Amniotic stem cell (primary cell): ENCODE results near the gene TNFSF15.

Experiments used
- DNase-seq: peaks from one replicate; lab custom pipeline; 2025; lab: John Stamatoyannopoulos, UW

The TNFSF15 gene

GRCh38 chr9:114805670-114806525 lies at the start of gene TNFSF15:
Gene TNFSF15, minus strand, starts transcription at chr9:114806039. Its CDS starts 27 bp downstream, at chr9:114806012.
- no peak for DNase-seq

GRCh38 chr9:114855488-114855887 lies 49.6 kb upstream of the TNFSF15 start:
- DNase-seq, result no peak

- no peak for DNase-seq
Measured at GRCh38 chr9:114854736-114855355, 49.0 kb upstream of the TNFSF15 start.

GRCh38 chr9:114853071-114853855 lies 47.4 kb upstream of the TNFSF15 start:
- no peak for DNase-seq

DNA sequence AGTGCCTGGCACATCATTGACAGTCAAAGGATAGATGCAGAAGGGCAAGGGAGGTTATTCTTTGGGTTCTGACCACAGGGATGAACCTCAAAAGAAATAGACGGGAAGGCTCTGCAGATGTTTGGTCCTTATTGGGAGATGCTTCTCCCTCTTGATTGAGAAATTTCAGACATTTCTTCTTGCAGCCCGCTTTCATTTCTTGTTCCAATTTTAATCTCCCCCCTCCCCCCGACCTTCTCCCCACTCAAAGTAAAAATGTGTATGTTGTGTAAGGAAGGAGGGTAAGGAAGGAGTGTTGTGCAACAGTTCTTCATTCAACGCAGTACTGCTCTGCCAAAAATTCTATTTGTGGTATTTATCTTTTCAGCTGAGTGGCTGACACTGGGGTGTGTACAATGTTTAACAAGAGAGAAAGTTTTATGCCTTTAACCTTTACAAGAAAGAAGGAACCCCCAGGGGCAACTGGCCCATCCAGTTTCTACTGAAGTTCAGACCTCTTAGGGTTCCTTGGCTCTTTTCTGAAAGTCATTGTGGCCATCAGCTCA lies 46.3 kb upstream of the TNFSF15 start:
- no peak for DNase-seq

DNA sequence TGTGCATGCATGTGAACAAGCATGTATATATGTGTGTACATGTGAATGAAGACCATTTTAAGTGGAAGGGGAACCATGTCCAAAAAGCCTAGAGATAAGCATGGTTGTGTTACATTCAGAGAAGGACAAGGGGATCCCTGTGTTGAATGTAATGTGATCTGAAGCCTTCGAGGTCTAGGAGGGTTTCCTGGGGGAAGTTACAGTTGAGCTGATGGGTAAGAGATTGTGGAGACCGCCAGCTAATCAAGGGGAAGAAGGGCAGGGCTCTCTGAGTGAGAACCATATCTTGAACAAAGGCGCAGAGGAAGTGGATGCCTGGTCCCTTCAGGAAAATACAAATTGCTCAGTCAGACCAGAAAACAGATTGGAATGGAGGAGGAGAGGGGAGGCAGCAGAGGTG lies 45.5 kb upstream of the TNFSF15 start:
- DNase-seq, result no peak

DNA sequence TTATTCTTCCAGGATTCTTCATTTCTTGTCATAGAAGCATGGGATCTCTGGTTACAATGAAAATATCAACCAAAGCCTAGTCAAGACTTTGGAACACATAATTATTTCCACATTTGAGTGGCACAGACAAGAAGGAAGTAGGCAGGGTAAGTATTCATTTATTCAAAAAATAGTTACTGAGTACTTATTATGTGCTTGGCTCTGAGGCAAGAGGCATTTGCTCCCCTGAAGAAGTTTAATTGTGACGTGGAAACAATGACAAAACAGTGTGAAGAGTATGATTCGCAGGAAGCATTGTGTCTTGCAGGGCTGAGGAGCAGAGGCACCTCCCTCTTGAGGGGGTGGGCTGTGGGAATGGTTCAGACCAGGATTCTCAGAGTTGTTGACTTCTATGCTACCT lies 45.0 kb upstream of the TNFSF15 start:
- no peak for DNase-seq

GRCh38 chr9:114849450-114849849 lies 43.6 kb upstream of the TNFSF15 start:
- DNase-seq, result no peak

DNA sequence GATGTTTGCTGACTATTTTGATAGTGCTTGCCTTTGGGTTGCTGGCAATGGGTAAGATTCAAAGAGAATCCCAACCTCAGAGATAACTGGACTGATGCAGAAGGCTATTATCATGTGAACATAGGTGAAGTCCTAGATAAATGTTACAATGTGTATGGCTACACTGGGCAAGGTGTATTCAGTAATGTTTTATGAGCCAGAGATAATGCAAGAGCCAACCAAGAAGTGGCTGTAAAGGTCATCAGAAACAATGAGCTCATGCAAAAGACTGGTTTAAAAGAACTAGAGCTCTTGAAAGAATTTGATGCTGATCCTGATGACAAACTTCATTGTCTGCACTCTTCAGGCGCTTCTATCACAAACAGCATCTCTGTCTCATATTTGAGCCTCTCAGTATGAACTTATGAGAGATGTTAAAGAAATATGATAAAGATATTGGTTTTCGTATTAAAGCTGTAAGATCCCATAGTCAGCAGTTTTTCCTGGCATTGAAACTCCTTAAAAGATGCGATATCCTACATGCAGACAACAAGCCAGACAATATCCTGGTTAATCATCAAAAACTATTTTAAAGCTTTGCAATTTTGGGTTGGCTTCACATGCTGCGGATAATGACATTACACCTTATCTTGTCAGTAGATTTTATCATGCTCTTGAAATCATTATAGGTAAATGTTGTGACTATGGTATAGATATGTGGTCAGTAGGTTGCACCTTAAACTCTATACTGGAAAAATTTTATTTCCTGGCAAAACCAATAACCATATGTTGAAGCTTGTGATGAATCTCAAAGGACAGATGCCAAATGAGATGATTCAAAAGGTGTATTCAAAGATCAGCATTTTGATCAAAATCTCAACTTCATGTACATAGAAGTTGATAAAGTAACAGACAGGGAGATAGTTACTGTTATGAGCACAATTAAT lies 41.9 kb upstream of the TNFSF15 start:
- DNase-seq, result no peak

GRCh38 chr9:114845373-114845772 lies 39.5 kb upstream of the TNFSF15 start:
- no peak for DNase-seq

DNA sequence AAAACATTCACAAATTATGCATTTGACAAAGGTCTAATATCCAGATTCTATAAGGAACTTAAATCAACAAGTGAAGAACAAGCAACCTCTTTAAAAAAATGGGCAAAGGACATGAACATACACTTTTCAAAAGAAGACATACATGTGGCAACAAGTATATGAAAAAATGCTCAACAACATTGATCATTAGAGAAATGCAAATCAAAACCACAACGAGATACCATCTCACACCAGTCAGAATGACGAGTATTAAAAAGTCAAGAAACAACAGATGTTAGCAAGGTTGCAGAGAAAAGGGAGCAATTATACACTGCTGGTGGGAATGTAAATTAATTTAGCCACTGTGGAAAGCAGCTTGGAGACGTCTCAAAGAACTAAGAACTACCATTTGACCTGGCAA lies 38.9 kb upstream of the TNFSF15 start:
- DNase-seq, result no peak

DNA sequence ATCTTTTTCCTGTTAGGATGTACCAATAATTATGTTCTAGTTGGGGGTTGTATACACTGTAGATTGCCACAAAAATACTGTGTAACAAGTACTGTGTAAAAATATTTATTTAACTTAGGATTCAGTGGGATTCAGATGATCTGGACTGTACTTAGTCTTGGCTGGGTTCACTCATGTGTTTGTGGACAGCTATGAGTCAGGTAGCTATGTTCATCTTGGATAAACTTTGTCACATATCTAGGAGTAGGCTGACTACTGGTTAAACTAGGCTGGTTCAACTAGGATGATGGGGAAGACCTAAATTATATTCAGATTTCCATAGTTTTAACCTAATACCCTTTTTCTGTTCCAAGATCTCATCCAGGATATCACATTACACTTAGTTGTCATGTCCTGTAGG lies 32.1 kb upstream of the TNFSF15 start:
- no peak for DNase-seq

- DNase-seq, result no peak
Measured at GRCh38 chr9:114836769-114837168, 30.9 kb upstream of the TNFSF15 start.

- no peak for DNase-seq
Measured at GRCh38 chr9:114834386-114834785, 28.5 kb upstream of the TNFSF15 start.

DNA sequence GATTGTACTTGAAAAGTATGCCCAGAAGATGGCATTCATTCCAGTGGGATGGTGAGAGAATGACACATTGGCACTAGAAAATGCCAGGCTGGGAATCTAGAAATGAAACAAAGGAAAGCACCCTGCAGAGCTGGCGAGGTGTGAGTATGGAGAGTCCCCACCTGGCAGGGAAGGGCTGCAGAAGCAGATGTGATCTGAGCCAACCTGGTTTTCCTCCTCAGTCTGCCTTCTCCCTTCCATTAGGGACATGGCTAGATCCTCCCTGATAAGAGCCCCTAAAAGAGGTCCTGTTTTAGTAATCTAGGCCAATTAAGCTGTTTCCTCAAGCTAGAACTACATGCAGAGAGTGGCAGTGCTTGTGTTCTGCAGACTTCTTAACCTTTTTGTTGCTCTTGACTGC lies 24.7 kb upstream of the TNFSF15 start:
- DNase-seq, result no peak

GRCh38 chr9:114829574-114830440 lies 24.0 kb upstream of the TNFSF15 start:
- DNase-seq, result no peak

DNA sequence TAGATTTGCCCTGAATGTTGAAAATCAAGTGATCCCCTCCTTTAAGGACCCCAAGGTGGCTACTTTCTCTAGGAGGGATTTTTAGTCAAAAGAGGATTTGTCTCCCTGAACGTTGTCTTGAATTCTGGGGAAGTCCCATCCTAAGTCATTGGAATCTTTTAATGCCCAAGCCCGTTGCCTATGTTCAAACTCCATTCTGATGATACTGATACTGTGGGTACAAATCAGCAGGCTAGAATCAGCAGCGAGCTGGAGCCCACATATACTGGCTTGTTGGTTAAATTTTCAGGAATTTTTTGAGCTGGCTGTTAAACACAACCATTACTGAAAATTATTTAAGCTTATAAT lies 22.4 kb upstream of the TNFSF15 start:
- no peak for DNase-seq

DNA sequence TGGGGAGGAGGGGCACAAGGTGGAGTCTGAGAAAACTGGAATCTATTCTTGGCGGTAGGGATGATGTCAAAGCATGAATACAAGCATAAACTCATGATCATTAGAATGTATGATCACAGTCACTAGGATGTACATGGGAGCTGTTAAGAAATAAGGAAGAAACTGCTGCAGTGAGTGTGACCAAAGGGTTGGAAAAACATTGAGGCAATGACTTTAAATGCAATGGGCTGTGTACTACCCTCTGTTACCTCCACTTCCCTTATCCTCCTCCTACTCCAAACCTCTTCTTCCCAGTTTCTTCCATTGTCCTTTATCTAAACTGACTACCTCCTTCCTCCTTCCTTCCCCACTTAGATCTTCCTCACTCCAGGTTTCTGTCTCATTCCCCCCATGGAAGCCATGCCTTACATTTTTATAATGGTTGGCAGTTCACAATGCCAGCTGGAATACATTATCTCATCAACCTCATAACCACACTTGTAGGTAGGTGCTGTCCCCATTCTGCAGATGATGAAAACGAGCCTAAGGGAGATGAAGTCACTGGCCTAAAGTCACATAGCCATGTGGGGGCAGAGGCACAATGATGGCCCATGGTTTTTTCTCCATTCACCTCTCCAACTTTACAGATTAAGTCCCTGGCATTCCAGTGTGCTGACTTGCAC lies 21.9 kb upstream of the TNFSF15 start:
- DNase-seq, result no peak

DNA sequence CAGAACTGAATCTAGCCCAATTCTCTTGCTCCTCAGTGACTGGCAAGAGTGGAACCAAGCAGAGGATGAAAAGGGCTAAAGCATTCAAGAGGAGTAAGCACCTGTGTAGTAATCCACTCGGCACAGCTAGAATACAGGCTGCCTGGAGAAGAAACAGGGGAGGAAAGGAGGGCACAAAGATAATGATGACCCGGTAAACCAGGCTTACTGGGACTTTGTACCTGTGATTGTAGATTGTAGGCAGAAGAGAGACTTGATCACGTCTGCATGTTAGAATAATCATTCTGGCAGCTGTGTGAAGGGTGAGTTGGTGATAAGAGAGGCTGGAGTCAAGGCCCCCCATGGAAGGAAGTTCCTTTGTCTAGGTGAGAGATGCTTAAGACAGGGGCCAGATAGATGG lies 20.6 kb upstream of the TNFSF15 start:
- DNase-seq, result no peak
